Lung (tissue), 12 donors: ENCODE measurements around the gene PKD2L2. TPM values are rescaled to one million over a fixed set of nuclear protein-coding genes. Genes with fewer than 3 reads are reported as not detected.

ENCODE experiments used
- ATAC-seq: fragments of 200-7000 bp; cut with Tn5 transposase; one replicate; pipeline ENCODE4 v1.9.1; 2020; ENCODE audit warnings: moderate number of reproducible peaks; ENCODE audit not compliant: insufficient read depth, low FRiP score
- DNase-seq, 3 donors: peaks; one replicate each; pipeline ENCODE4 v3.0.0-alpha.2; 2013 to 2017
- H3K27ac ChIP-seq, 2 donors: one replicate each; pipeline ENCODE4 v1.5.1; 2013; ENCODE audit warnings: mild to moderate bottlenecking in 2 of 2, moderate library complexity in 2 of 2, control low read depth in 1 of 2, inconsistent platforms in 1 of 2, low read depth in 1 of 2, low read length in 1 of 2
- H3K27me3 ChIP-seq, 3 donors: one replicate each; pipeline ENCODE4 v1.5.1; 2013; ENCODE audit warnings: low read length in 2 of 3; ENCODE audit not compliant: control insufficient read depth in 3 of 3, insufficient read depth in 3 of 3
- H3K36me3 ChIP-seq, 4 donors: one replicate each; pipeline ENCODE4 v1.5.1; 2013; ENCODE audit warnings: low read length in 4 of 4, mild to moderate bottlenecking in 1 of 4, moderate library complexity in 1 of 4; ENCODE audit not compliant: control insufficient read depth in 4 of 4, insufficient read depth in 4 of 4
- H3K4me1 ChIP-seq, 5 donors: one replicate each; pipeline ENCODE4 v1.5.1; 2013; ENCODE audit warnings: low read length in 5 of 5, mild to moderate bottlenecking in 2 of 5, moderate library complexity in 1 of 5; ENCODE audit not compliant: control insufficient read depth in 5 of 5, insufficient read depth in 5 of 5
- H3K4me3 ChIP-seq: one replicate; pipeline ENCODE4 v1.5.1; 2013; ENCODE audit warnings: mild to moderate bottlenecking, control low read depth, moderate library complexity
- H3K9ac ChIP-seq, 2 donors: one replicate each; pipeline ENCODE4 v1.5.1; 2013; ENCODE audit warnings: low read length in 2 of 2, control low read depth in 1 of 2; ENCODE audit not compliant: insufficient read depth in 1 of 2
- H3K9me3 ChIP-seq, 4 donors: one replicate each; pipeline ENCODE4 v1.5.1; 2013; ENCODE audit warnings: low read length in 3 of 4, mild to moderate bottlenecking in 1 of 4, moderate library complexity in 1 of 4; ENCODE audit not compliant: control insufficient read depth in 4 of 4, insufficient read depth in 3 of 4
- WGBS, 2 donors: extraction: QIAGEN DNeasy Blood & Tissue Kit; methylation state at CpG; one replicate each; pipeline ENCODE4 v1.1.7; 2013; 5-methylcytosine and 5-hydroxymethylcytosine counted together
- polyA plus RNA-seq, 2 donors: library from polyadenylated mRNA; stranded (reverse); fragments of 200-250 nt; gene quantifications; one replicate each; pipeline ENCODE4 v1.2.1, GENCODE V29; 2013
- total RNA-seq, 2 donors: library from RNA; depleted of rRNA in 1 of 2; stranded (reverse); fragments of >200 nt in 1 of 2; gene quantifications; one replicate each; pipeline ENCODE4 v1.2.1, GENCODE V29; 2014 to 2021
- TF ChIP-seq, protein P1 (sequence below): IDR thresholded peaks from 2 replicates; pipeline ENCODE4 v1.5.1; 2012; ENCODE audit warnings: mild to moderate bottlenecking; ENCODE audit errors: control extremely low read depth, extremely low read depth
- donor health status: control.
- donor health status: control.
- donor health status: Bipolar disorder and iron deficiency.
- donor health status: healthy.
- donor health status: DM: yes; HTN: yes; CAD: no.

The PKD2L2 gene
- total and polyA plus RNA-seq, 4 donors, result 0.05 TPM; not detected in 3

DNA sequence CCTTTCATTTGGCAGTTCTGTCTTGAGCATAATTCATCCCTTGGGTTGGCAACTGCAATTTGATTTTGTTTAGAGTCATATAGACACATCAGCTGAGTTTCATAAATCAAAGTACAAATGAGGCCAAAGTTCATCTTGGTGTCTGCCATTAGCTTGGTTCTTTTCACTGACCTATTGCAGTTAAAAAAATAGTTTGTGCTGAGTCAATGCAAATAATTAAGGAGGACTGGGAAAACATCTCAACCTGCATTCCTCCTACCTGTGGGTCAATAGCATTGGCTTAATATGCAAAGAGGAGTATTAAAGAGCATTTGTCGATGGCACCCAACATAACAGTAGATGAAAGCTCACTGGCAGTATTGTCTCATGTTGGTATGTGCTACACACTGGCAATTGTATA, 1.6 kb downstream of the PKD2L2 start:
- Histone ChIP-seq H3K27ac (peak overlapping the region in 1 of 2 donors; percentile 30), H3K4me3 (no peak overlapping the region), H3K27me3 (no peaks in the 10 kb centered on the region), H3K9ac (no peak overlapping the region), H3K4me1 (peaks cover 0 to 13% (median 0%) of the 10 kb centered on the region in 5 donors), H3K9me3 (peaks cover 0 to 3% (median 0%) of the 10 kb centered on the region in 4 donors), H3K36me3 (no peaks in the 10 kb centered on the region)
- TF ChIP-seq, protein P1, sequence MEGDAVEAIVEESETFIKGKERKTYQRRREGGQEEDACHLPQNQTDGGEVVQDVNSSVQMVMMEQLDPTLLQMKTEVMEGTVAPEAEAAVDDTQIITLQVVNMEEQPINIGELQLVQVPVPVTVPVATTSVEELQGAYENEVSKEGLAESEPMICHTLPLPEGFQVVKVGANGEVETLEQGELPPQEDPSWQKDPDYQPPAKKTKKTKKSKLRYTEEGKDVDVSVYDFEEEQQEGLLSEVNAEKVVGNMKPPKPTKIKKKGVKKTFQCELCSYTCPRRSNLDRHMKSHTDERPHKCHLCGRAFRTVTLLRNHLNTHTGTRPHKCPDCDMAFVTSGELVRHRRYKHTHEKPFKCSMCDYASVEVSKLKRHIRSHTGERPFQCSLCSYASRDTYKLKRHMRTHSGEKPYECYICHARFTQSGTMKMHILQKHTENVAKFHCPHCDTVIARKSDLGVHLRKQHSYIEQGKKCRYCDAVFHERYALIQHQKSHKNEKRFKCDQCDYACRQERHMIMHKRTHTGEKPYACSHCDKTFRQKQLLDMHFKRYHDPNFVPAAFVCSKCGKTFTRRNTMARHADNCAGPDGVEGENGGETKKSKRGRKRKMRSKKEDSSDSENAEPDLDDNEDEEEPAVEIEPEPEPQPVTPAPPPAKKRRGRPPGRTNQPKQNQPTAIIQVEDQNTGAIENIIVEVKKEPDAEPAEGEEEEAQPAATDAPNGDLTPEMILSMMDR, result no peak
- DNase-seq (no peak), ATAC-seq (no peak)
- WGBS, 2 donors, result 71 to 92% methylated on average over 1 of the region's 1 CpG

DNA sequence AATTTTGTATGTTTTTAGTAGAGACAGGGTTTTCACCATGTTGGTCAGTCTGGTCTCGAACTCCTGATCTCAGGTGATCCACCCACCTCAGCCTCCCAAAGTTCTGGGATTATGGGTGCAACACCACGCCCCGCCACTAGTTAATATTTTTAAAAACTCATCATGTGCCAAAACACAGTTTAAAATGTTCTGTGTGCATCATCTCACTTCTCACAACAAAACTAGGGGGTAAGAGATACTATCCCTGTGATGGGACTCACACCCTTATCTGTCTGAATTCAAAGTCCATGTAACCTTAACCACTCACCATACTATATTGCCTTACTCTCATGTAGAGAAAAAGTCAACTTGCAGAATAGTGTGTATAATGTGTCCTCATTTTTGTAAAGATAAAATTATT, 2.6 kb downstream of the PKD2L2 start:
- Histone ChIP-seq H3K36me3 (no peaks in the 10 kb centered on the region), H3K9ac (no peak overlapping the region), H3K27me3 (no peaks in the 10 kb centered on the region), H3K27ac (peak overlapping the region in 1 of 2 donors; percentile 23), H3K4me3 (no peak overlapping the region), H3K9me3 (peaks cover 0 to 3% (median 0%) of the 10 kb centered on the region in 4 donors), H3K4me1 (peaks cover 0 to 13% (median 0%) of the 10 kb centered on the region in 5 donors)
- ATAC-seq (no peak), DNase-seq (no peak)
- TF ChIP-seq, protein P1, result no peak
- WGBS, 2 donors, result 95 to 100% methylated on average over 3 of the region's 3 CpGs

DNA sequence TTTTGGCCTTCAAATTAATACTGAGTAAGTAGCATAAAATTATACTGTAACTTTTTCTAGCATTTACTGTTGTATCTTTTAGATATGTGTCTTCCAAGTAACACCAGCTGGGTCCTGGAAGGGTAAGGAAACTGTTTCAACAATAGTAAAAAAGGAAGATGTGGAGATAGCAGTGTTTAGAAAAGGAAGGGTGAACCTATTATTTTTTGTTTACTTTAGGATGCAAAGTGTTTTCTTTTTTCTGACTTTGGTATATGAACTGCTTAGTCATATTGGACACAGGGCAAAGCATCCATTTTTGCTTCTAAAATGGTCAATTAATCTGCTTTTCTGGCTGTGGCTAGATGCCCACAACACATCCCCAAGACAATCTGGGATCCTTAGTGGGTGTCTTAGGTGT, 5.3 kb downstream of the PKD2L2 start:
- Histone ChIP-seq H3K4me1 (peaks cover 0 to 4% (median 0%) of the 10 kb centered on the region in 5 donors), H3K27me3 (no peaks in the 10 kb centered on the region), H3K4me3 (no peak overlapping the region), H3K36me3 (no peaks in the 10 kb centered on the region), H3K9me3 (no peaks in the 10 kb centered on the region), H3K27ac (no peak overlapping the region), H3K9ac (no peak overlapping the region)
- no peak for DNase-seq
- ATAC-seq, result no peak
- TF ChIP-seq, protein P1, result no peak

DNA sequence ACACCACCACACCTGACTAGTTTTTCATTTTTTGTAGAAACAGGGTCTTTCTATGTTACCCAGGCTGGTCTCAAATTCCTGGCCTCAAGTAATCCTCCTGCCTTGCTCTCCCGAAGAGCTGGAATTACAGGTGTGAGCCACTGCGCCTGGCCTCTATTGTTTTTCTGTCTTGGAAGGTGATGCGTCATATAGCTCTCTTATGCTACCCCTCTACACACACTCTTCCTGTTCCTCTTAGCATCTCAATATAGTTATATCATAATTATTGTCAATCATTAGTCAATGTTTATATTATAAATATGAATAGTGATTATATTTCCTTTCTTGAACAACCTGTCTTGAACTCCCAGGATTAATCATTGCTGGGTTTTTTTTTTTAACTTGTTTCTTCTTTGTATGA, 7.3 kb downstream of the PKD2L2 start:
- no peak overlapping the region for H3K27ac ChIP-seq
- H3K4me1 ChIP-seq, result peaks cover 0 to 7% (median 0%) of the 10 kb centered on the region in 5 donors
- no peak overlapping the region for H3K9ac ChIP-seq
- TF ChIP-seq, protein P1, result no peak
- ATAC-seq, result no peak
- H3K36me3 ChIP-seq, result no peaks in the 10 kb centered on the region
- WGBS, 2 donors, result 79 to 92% methylated on average over 3 of the region's 3 CpGs
- H3K4me3 ChIP-seq, result no peak overlapping the region
- H3K27me3 ChIP-seq, result no peaks in the 10 kb centered on the region
- DNase-seq, result no peak
- H3K9me3 ChIP-seq, result no peaks in the 10 kb centered on the region
